GM18861 (cell line): ENCODE results near the gene RNF214.
"Not testable (repeated sequence)": the region's sequence is repeated elsewhere in the genome, so short reads cannot be mapped to it uniquely, and the experiment has no call there.

Experiments used
- ATAC-seq: cut with Tn5 transposase; IDR thresholded peaks from one replicate; pipeline ENCODE4 v1.9.1; 2021; ENCODE audit not compliant: unreplicated experiment

The RNF214 gene

GRCh38 chr11:117313091-117313490, 80.6 kb downstream of the RNF214 start:
- no peak for ATAC-seq

- ATAC-seq: no peak
Measured at GRCh38 chr11:117313828-117314768, 81.6 kb downstream of the RNF214 start.

GRCh38 chr11:117314840-117315239, 82.4 kb downstream of the RNF214 start:
- no peak for ATAC-seq

- no peak for ATAC-seq
Measured at GRCh38 chr11:117315285-117316196, 83.1 kb downstream of the RNF214 start.

- no peak for ATAC-seq
Measured at GRCh38 chr11:117316197-117316961, 83.9 kb downstream of the RNF214 start, which contains the start of gene BACE1. BACE1 (minus strand) TSS chr11:117316256; CDS start chr11:117315795, 461 bp downstream.

GRCh38 chr11:117318738-117319137, 86.3 kb downstream of the RNF214 start:
- no peak for ATAC-seq

GRCh38 chr11:117319214-117319840, 86.9 kb downstream of the RNF214 start:
- ATAC-seq: no peak

- not testable (repeated sequence) for ATAC-seq
Measured at GRCh38 chr11:117327255-117327566, 94.7 kb downstream of the RNF214 start.

- peak; percentile 92 for ATAC-seq
Measured at GRCh38 chr11:117327567-117328374, 95.3 kb downstream of the RNF214 start, which contains the start of gene CEP164. CEP164 (plus strand) TSS chr11:117327854; CDS start chr11:117338587, 10,733 bp downstream.

GRCh38 chr11:117328375-117329010, 96.0 kb downstream of the RNF214 start:
- ATAC-seq: no peak

- ATAC-seq: no peak
Measured at GRCh38 chr11:117332843-117333242, 100.4 kb downstream of the RNF214 start.

GRCh38 chr11:117333917-117334316, 101.4 kb downstream of the RNF214 start:
- ATAC-seq: no peak

- no peak for ATAC-seq
Measured at GRCh38 chr11:117334896-117335295, 102.4 kb downstream of the RNF214 start.

- ATAC-seq: no peak
Measured at GRCh38 chr11:117335399-117335798, 102.9 kb downstream of the RNF214 start.
